Keratinocyte (primary cell): Measurements from ENCODE around the gene HPSE.

ENCODE experiments used
- EZH2 ChIP-seq: IDR thresholded peaks from one replicate; pipeline ENCODE4 v1.6.1; 2012; ENCODE audit warnings: inconsistent platforms, mild to moderate bottlenecking, low read length, moderate library complexity
- TF ChIP-seq, protein P1 (sequence below), 3 experiments: IDR thresholded peaks in 1 of 3; conservative IDR thresholded peaks in 1 of 3; optimal IDR thresholded peaks in 1 of 3; 2 replicates in 2 of 3; 3 replicates in 1 of 3; pipeline versions ENCODE3 to v1.5.1; 2011; ENCODE audit warnings: low read length in 3 of 3, mild to moderate bottlenecking in 3 of 3, moderate library complexity in 2 of 3, control low read depth in 1 of 3, inconsistent platforms in 1 of 3; ENCODE audit not compliant: insufficient read depth in 2 of 3; ENCODE audit errors: extremely low read depth in 1 of 3

DNA sequence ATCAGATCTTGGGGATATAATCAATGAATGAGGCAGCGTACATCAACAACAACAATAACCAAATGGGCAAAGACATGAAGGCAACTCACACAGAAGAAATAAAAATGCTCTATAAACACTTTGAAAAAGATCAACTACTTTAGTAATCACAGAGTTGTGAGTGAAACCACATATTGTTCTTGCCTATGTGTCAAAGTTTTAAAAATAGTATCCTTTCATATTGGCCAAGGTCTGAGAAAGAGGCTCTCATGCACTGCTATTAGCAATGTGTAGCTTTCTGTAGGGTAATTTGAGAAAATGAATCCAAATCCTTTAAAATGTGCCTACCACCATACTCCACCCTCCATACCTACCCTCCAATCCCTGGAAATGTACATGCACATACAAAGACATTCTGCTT, 75.1 kb downstream of the HPSE start:
- TF ChIP-seq, protein P1, sequence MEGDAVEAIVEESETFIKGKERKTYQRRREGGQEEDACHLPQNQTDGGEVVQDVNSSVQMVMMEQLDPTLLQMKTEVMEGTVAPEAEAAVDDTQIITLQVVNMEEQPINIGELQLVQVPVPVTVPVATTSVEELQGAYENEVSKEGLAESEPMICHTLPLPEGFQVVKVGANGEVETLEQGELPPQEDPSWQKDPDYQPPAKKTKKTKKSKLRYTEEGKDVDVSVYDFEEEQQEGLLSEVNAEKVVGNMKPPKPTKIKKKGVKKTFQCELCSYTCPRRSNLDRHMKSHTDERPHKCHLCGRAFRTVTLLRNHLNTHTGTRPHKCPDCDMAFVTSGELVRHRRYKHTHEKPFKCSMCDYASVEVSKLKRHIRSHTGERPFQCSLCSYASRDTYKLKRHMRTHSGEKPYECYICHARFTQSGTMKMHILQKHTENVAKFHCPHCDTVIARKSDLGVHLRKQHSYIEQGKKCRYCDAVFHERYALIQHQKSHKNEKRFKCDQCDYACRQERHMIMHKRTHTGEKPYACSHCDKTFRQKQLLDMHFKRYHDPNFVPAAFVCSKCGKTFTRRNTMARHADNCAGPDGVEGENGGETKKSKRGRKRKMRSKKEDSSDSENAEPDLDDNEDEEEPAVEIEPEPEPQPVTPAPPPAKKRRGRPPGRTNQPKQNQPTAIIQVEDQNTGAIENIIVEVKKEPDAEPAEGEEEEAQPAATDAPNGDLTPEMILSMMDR (optimal IDR thresholded peaks at IDR 0.05 in 1 of 3, IDR thresholded peaks at IDR 0.05 in 1 of 3, conservative IDR thresholded peaks at IDR 0.05 in 1 of 3; ENCODE audit: extremely low read depth in 1 of 3, insufficient read depth in 2 of 3, low read length in 3 of 3) = no peak
- TF ChIP-seq EZH2 = no peak
